ENCODE measurements around the gene TLDC2. TPM values are rescaled to one million over a fixed set of nuclear protein-coding genes. Genes with fewer than 3 reads are reported as not detected.

TLDC2 gene
- polyA plus RNA-seq, 3 donors, result not detected

GRCh38 chr20:36845288-36845971 is 30.5 kb upstream of the TLDC2 start:
- Histone ChIP-seq H3K79me2 (ENCODE audit: insufficient read depth, low read length) (peaks cover 4% of the 10 kb centered on the region), H3K27me3 (ENCODE audit: control insufficient read depth in 2 of 2, insufficient read depth in 2 of 2, low read length in 2 of 2) (no peaks in the 10 kb centered on the region), H3K4me2 (replicated peaks; ENCODE audit: extremely low read depth, low read length, poor library complexity, severe bottlenecking) (no peak overlapping the region), H3K4me3 (replicated peaks in 1 of 3; ENCODE audit: low read depth in 2 of 3, low read length in 3 of 3) (no peak overlapping the region), H3K36me3 (replicated peaks in 1 of 2; ENCODE audit: control insufficient read depth in 1 of 2, insufficient read depth in 2 of 2, low read length in 2 of 2) (no peaks in the 10 kb centered on the region), H3K9me3 (replicated peaks in 1 of 2; ENCODE audit: control insufficient read depth in 1 of 2, insufficient read depth in 1 of 2, low read length in 2 of 2) (no peaks in the 10 kb centered on the region), H3K9ac (ENCODE audit: insufficient read depth, low read length, poor library complexity, severe bottlenecking) (no peak overlapping the region), H4K20me1 (ENCODE audit: insufficient read depth, low read length) (peaks cover 3% of the 10 kb centered on the region), H3K27ac (ENCODE audit: low read depth in 1 of 2, low read length in 2 of 2) (no peak overlapping the region), H3K4me1 (ENCODE audit: control insufficient read depth in 1 of 2, insufficient read depth in 2 of 2, low read length in 2 of 2) (peaks cover 40 to 54% of the 10 kb centered on the region in 2 donors), H2AFZ (ENCODE audit: insufficient read depth, low read depth, low read length, poor library complexity, severe bottlenecking) (no peak overlapping the region)
- intact Hi-C loops (cut with micrococcal nuclease), result no loop called here
- Mint-ChIP-seq H3K36me3 (peaks cover 2 to 4% of the 10 kb centered on the region in 2 donors), H3K27ac (peak overlapping the region in 5 of 7 donors; percentile 15 to 70 (median 54)), H3K9me3 (no peaks in the 10 kb centered on the region), H3K4me1 (peaks cover 48% of the 10 kb centered on the region), H3K4me3 (no peak overlapping the region), H3K27me3 (ENCODE audit: low read depth in 3 of 3) (peaks cover 0 to 2% (median 0%) of the 10 kb centered on the region in 3 donors)
- 88% methylated on average over 10 of the region's 10 CpGs for WGBS (ENCODE audit: insufficient coverage)
- no peak for DNase-seq
- TF ChIP-seq CTCF (IDR thresholded peaks at IDR 0.05), result no peak

- Histone ChIP-seq H3K9ac (ENCODE audit: insufficient read depth, low read length, poor library complexity, severe bottlenecking) (no peak overlapping the region), H3K79me2 (ENCODE audit: insufficient read depth, low read length) (peaks cover 4% of the 10 kb centered on the region), H4K20me1 (ENCODE audit: insufficient read depth, low read length) (peaks cover 13% of the 10 kb centered on the region), H3K9me3 (replicated peaks in 1 of 2; ENCODE audit: control insufficient read depth in 1 of 2, insufficient read depth in 1 of 2, low read length in 2 of 2) (no peaks in the 10 kb centered on the region), H2AFZ (ENCODE audit: insufficient read depth, low read depth, low read length, poor library complexity, severe bottlenecking) (no peak overlapping the region), H3K27ac (ENCODE audit: low read depth in 1 of 2, low read length in 2 of 2) (no peak overlapping the region), H3K27me3 (ENCODE audit: control insufficient read depth in 2 of 2, insufficient read depth in 2 of 2, low read length in 2 of 2) (no peaks in the 10 kb centered on the region), H3K4me1 (ENCODE audit: control insufficient read depth in 1 of 2, insufficient read depth in 2 of 2, low read length in 2 of 2) (peaks cover 27 to 40% of the 10 kb centered on the region in 2 donors), H3K4me2 (replicated peaks; ENCODE audit: extremely low read depth, low read length, poor library complexity, severe bottlenecking) (no peak overlapping the region), H3K36me3 (replicated peaks in 1 of 2; ENCODE audit: control insufficient read depth in 1 of 2, insufficient read depth in 2 of 2, low read length in 2 of 2) (no peaks in the 10 kb centered on the region), H3K4me3 (replicated peaks in 1 of 3; ENCODE audit: low read depth in 2 of 3, low read length in 3 of 3) (no peak overlapping the region)
- peaks cover 0 to 2% (median 0%) of the 10 kb centered on the region in 3 donors for H3K27me3 Mint-ChIP-seq (ENCODE audit: low read depth in 3 of 3)
- no peak for DNase-seq
- peaks cover 0 to 8% of the 10 kb centered on the region in 2 donors for H3K36me3 Mint-ChIP-seq
- peak overlapping the region in 3 of 7 donors; percentile 10 to 54 (median 32) for H3K27ac Mint-ChIP-seq
- peaks cover 37% of the 10 kb centered on the region for H3K4me1 Mint-ChIP-seq
- no peak for TF ChIP-seq CTCF (IDR thresholded peaks at IDR 0.05)
- WGBS (ENCODE audit: insufficient coverage), result 90% methylated on average over 13 of the region's 18 CpGs
- peaks cover 0 to 5% (median 3%) of the 10 kb centered on the region in 7 donors for H3K9me3 Mint-ChIP-seq
- intact Hi-C loops (cut with micrococcal nuclease), result no loop called here
- no peak overlapping the region for H3K4me3 Mint-ChIP-seq
These were observed 28.8 kb upstream of the TLDC2 start for GRCh38 chr20:36847009-36847709.

Data from CD14-positive monocyte (primary cell).